GM19463 (cell line): Measurements from ENCODE around the gene LHX1.

Experiments used
- ATAC-seq: cut with Tn5 transposase; IDR thresholded peaks from one replicate; pipeline ENCODE4 v1.9.1; 2021; ENCODE audit warnings: mild to moderate bottlenecking, moderate library complexity; ENCODE audit not compliant: unreplicated experiment

Gene LHX1

DNA sequence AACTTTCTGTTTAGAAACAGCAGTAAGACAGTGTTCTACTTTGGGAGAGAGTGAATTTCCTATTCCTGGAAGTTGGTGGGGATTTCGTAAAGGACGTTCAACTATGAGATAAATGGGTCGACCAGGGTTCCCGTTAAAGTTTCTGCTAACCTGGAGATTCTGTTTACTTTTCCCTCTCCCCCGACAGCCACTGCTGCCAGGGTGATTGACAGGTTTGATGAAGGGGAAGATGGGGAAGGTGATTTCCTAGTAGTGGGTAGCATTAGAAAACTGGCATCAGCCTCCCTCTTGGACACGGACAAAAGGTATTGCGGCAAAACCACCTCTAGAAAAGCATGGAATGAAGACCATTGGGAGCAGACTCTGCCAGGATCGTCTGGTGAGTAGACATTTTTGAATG is 12.8 kb downstream of the LHX1 start:
- ATAC-seq, result no peak

GRCh38 chr17:36951084-36951789 is 14.0 kb downstream of the LHX1 start:
- ATAC-seq, result no peak

- ATAC-seq, result no peak
Measured at GRCh38 chr17:36971508-36971907, 34.2 kb downstream of the LHX1 start.

DNA sequence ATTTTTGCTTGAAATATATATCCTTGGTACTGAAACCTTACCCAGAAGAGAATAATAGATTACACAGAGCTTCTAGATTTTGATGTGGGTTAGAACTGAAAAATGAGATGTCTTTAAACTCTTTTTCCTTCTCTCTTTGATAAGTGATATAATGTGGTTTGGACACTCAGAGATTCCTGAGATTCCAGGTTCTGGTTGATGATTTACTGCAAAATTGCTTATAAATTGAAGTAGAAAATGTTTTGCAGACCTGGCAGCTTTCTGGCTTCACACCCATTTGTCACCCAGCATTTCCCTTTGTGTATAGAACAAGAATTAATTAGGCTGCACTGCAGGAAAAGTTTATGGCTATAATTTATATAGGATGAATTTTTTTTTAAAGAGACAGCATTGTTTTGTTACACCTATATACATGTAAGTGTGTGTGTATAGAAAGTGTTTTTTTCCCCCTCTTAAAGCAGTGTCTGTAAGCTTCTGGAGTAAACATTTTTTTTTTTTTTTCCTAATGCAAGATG is 35.0 kb downstream of the LHX1 start:
- no peak for ATAC-seq

DNA sequence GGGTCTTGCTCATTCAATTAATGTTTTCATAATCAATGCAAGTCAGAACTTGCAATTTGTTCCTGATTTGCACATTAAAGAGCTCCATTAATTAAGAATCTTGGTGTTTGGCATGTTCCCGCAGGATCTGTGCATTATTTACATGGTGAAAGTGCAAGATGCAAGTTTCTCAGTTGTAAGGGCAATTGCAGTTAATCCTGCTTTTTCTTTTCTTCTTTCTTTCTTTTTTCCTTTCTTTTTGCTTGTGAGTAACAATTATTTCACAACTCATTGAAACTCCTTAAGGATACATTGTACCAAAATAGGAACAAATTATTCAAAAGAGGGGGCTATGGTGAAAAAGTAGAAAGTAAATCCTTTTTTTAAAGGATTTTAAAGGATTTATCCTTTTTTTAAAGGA is 35.6 kb downstream of the LHX1 start:
- ATAC-seq, result no peak

DNA sequence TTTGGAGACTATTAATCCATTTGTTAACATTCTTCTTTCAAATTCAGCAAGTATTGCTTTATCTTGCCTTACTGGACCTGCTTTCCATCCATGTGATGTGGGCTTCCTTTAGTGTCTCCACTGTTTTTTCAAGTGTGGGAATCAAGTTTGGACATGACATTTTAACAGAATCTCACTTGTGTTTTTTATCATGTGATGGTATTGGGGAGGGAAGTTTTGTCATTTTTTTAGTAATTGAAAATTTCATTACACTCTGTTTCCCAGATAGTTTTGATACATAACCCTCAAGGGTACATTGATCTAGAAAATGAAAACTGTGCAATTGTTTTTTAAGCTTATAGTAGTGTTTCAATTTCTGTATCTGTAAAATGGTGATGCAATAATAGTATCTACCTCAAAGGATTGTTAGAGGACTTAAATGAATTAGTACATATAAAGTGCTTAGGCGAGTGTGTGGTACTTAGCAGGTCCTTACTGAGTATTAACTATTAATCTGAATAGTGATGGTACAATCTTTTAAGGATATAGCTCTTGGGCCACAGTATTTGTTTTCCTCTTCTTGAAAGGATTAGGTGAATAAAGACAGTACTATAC is 38.7 kb downstream of the LHX1 start:
- no peak for ATAC-seq

DNA sequence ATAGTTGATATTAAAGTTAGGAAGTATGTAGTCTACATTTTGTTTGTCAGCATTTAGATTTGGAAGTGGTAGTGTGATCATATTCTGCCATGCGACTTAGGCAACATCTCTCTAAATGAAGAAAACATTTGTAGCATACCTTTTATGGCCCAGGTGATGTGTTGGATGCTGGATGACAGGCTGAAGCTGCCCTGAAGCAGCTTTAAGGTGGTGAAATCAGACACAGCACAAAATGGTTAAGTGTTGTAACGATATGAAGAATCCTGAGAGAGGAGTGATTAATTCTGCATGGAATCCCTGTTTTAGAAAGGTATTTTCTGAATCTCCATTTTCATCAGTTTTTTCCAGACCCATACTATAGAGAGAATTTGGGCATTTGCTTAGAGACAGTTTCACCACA is 39.8 kb downstream of the LHX1 start:
- ATAC-seq, result no peak

DNA sequence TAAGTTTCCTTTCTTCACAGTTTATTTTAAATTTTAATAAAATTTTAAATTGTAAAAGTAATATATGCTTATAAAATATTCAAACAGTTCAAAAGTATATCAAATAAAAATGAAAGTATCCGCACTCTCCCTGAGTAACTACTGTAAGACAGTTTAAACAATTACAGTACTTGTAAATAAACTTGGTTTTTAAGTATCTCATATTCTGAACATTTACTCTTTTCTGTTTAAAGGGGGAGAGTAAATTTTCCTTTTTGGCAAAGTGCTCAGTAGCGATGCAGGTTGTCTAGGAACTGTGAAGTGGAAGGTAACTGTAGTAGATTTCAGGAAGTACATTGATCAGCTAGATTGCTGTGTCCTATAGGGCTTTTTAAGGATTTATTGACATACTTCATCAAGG is 40.3 kb downstream of the LHX1 start:
- ATAC-seq, result no peak

DNA sequence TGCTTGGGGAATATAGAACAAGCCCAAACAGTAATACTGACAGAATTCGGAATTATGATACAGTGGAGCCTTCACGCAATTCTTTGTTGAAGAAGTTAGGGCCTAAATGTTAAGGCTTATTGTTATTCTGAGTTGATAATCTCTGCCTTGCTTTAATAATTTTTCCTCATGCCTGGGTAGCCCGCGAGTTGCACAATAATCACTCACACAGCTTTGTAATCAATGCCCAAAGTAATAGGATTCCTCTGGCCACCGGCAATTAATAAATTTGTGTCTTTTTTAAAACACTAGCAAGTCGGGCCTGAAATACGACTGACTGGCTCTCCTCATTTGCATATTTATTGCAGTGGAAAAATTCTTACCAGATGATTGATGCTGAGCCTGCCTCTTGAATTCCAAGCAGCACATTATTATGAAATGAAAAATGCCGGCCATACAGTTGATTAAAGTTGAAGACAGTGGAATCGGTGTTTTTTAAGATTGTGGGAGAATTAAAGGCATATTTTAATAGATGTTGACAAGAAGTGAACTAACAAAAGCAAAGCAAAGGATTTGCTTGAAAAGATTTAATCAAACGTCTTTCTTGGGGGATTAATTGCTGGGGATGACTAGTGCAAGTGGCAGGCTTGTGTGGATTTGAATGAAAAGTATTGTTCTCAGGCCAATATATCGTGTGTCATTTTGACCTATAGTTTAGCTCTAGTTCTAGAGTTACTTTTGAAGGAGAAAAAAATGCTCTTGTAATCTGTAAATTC is 41.7 kb downstream of the LHX1 start:
- ATAC-seq, result no peak

DNA sequence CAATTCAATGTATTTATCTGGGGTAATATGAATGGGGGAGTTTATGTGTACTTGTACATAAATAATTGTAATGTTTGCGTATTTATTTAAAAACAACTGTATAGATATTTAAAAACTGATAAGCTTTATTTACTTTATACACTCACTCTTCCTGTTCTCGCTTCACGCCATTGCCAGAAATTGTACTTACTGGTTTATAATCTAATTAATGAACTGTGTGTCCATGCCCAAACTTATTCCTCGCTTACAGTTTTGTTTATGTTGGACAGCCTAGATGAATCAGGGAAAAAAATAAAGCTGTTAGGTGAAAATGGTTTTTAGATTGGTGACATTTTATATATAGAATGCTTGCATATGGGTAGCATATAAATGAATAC is 42.3 kb downstream of the LHX1 start:
- ATAC-seq, result no peak

DNA sequence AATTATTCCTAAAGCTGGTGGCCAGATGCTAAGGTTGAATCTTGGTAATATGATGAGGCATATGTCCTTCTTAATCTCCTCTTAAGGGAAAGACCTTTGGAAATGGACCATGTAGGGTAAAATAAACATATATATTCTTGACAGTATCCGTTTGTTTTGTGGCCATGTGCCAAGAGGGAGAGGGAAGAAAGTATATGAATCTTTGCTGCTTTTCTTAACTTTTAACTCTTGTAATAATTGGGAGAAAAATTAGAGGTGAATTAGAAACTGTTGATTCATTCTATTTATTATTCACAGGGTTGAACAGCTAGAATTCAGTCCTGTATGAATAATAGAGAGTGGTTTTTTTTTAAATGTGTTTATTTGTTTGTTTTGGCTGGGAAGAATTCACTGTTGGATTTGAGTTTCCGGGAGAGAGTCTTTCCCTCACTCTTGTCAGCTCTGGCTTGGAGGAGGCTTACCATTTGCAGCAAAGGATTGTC is 43.0 kb downstream of the LHX1 start:
- no peak for ATAC-seq

- ATAC-seq, result no peak
Measured at GRCh38 chr17:36983618-36984017, 46.3 kb downstream of the LHX1 start.

DNA sequence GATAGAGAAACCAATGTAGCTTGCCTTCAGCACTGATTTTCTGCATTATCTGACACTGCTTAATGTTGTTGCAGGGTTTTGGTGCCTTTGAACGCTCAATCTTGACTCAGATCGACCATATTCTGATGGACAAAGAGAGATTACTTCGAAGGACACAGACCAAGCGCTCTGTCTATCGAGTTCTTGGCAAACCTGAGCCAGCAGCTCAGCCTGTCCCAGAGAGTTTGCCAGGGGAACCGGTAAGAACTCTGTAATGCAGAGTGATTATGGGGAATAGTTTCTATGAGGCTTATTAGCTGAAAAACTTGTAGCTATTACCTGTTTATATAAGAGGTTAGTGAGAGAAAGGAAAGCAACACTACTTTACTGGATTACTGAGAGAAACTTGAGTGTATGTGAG is 51.9 kb downstream of the LHX1 start:
- no peak for ATAC-seq

DNA sequence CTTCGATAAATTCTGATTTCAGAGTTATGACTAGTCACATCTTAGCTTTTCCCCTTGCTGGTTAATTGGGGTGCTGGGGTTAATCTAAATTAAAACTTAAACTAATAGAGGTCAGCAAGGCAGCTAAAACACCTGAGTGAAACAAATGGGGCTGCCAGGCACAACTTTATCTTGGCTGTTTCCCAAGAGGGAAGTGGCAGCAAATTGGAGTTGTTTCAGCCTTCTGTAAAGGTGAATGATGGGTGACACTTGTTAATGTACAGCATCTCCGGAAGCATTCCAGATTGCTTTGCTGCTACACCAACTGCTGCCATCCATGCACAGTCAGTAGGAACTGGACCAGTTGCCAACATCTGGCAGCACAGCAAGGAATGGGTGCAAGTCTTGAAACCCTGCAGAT is 55.4 kb downstream of the LHX1 start:
- ATAC-seq, result no peak

GRCh38 chr17:36993227-36993626 is 56.0 kb downstream of the LHX1 start:
- ATAC-seq, result no peak
